HuH-7.5 (cell line): ENCODE data around the gene ALPL.
"Not testable (repeated sequence)": the region's sequence is repeated elsewhere in the genome, so short reads cannot be mapped to it uniquely, and the experiment has no call there.

Experiments
- DNase-seq: peaks from one replicate; pipeline ENCODE4 v3.0.0; 2011; ENCODE audit warnings: low spot score

Gene ALPL

DNA sequence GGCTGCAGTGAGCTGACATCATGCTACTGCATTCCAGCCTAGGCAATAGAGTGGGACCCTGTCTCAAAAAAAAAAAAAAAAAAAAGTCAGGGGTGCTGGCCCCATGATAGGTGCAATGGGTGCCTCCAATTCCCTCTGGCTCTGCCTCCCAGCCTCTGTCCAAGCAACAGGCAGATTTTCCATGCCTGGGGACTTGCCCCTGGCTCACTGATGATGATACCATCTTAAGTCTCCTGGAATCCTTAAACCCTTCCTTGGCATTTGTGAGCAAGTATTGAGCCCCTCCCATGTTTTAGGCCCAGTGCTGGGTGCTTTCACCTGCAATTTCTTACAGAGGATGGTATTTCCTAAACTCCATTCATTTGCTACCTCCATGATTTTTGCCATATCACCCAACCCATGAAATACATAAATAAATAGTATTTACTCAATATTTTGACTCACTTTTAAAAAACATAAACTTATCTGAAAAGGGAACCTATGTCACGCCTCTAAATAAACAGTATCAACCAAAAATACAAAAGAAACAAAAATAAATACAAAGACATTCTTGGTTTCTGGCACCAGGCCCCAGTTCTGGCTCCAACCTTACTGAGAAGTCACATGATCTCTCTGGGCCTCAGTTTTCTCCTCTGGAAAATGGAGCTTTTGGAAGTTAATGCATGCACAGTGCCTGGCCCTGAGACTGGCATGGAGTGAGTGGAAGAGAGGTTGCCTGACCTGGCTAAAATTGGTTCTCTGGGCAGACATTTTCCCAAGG, 1.5 kb upstream of the ALPL start:
- no peak for DNase-seq

DNA sequence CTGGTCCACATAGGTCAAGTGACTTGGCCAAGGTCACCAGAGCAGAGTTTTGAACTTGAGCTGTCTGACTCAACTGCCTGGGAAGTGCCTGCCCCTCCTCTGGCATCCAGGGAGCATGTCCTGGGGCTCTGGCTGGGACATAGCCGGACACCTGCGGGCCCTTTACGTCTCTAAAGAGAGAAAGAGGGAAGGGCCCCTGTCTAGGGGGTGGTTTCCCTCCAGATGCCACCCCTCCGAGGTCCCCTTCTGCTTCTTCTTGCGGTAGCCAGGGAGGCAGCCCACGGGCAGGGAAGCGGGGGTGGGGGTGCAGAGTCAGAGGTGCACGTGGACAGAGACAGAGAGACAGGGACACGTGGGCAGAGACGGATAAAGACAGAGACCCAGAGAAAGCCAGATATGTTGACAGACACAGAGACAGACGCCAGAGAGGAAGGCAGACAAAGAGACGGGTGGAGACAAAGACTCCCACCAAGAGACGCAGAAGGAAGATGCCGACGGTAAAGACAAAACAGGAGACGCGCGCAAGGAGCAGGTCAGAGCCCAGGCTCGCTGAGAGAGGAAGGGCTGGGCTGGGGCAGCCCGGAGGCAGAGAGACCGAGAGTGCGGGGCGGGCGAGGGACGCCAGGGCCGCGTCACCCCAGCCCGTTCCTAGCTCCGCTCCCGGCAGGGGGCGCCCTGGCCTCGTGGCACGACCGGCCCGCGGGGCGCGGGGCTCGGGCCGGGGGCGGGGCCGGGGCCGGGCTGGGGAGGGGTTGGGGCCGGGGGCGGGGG, 458 bp upstream of the ALPL start:
- peak; percentile 83 for DNase-seq

DNA sequence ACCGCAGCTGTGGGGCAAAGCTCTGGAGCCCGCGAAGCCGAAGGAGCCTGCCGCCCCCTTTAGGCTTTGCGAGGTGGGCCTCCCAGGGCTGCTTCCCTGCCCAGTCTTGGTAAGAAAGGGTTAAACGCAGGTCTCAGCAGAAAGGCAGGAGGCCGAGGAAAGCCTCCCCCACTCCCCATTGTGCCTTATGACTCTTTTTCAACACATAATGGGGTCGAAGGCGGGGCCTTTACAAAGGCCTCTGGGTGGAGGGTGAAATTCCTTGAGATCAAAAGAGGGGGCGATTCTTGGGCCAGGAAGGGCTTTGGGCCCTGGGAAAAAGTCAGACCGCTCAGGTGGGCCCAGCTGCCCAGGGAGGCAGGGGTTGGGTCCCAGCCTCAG, 880 bp downstream of the ALPL start:
- no peak for DNase-seq

DNA sequence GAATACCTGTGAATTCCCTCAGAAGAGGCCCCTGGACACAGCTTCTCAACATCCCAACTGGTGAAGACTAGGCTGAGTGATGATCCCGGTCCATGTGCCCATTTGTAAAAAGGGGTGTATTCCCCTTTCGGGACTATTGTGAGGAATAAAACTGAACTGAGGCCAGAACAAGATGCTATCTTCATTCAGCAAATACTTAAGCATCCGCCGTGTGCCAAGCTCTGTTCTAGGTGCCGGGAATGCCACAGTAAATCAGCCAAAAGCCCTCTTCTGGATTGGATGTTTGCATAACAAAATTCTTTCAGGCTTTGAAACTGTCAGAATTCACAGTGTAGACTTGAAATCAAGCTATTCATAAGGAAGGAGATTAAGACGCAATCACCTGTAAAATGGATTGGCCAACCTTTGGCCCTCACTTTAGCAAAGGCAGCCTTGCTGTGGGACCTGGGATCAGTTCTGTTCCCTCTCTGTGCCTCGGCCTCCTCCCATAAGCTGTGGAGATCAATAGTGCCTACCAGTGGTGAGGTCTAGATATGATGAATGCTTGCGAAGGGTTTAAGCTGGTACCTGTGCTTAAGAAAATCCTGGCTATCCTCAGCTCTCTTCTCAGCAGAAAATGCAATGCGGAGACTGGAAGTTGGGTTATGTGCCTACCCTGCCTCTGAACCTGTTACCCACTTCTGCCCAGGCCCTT, 1.8 kb downstream of the ALPL start:
- no peak for DNase-seq

DNA sequence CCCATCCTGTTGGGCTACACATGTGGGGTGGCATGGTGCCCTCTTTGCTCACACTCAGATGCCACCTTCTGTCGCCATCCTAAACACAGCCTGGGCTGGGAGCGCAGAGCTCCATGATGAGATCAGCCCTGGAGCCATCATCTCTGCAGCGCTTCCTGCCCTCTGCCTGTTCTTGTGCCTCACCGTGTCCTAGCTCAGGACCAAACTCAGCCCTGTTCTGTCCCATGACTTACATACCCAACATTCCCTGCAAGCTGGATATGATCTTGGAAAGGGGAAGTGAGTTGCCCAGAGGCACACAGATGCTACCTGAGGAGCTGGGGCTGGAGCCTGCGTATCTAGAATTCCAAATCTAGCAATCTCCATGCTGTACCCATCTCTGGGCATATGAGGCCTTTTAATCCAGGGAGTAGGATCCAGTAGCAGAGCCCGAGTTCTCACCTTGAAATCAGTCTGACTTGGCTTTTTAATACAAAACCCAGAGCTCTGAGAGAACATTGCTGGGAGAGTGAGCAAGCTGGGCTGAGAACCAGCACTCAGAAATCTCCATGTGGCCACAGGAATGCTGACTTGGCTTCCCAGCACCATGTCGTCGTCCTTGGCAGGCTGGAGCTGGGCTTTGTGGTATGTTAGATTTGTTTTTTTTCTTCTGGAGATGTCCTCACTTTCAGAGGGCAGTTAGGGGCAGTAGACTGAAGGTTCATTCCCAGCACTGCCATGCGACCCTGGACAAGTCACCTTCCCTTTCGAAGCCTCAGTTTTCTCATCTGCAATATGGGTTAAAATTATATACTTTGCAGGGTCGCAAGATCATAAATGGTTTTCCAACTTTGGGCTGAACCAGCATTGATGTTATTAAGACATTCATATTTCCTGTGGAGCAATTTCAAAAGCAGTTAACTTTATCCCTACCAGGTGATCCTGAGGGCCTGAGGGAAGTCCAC, 2.6 kb downstream of the ALPL start:
- DNase-seq: no peak

DNA sequence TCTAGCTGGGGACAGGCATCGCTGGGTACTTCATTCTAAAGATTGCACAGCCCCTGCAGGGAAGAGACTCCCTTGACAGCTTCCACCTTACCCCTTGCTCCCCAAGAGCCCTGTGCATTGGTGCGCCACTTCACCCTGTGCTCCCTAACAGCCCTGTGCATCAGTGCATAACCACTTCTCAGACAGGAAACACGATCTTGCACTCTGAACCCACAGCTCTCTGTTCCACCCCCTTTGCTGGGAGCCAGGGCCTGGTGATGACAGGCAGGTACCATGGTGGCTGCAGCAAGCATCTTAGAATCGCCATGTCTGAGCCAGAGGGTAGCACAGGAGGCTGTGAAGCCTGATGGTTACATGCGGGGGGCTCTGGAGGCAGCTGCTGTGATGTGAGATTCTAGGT, 5.0 kb downstream of the ALPL start:
- no peak for DNase-seq

DNA sequence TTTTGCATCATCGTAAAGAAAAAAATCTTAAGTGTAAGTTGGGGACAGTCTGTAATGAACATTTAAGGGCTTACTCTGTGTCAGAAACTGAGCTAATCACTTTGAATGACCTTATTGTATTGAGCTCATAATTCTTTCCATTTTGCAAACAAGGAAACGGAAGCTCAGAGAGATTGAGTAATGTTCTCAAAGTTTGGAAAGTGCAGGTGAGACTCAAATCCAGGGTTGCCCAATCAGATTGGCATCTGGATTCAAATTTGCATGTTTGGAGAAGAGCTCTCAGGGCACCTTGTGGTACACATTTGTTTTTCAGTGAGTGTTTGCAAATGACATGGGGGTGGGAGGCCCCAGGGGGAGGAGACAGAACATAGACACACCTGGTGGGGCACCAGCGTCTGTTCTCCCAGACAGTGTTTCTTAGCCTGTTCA, 8.0 kb downstream of the ALPL start:
- no peak for DNase-seq

DNA sequence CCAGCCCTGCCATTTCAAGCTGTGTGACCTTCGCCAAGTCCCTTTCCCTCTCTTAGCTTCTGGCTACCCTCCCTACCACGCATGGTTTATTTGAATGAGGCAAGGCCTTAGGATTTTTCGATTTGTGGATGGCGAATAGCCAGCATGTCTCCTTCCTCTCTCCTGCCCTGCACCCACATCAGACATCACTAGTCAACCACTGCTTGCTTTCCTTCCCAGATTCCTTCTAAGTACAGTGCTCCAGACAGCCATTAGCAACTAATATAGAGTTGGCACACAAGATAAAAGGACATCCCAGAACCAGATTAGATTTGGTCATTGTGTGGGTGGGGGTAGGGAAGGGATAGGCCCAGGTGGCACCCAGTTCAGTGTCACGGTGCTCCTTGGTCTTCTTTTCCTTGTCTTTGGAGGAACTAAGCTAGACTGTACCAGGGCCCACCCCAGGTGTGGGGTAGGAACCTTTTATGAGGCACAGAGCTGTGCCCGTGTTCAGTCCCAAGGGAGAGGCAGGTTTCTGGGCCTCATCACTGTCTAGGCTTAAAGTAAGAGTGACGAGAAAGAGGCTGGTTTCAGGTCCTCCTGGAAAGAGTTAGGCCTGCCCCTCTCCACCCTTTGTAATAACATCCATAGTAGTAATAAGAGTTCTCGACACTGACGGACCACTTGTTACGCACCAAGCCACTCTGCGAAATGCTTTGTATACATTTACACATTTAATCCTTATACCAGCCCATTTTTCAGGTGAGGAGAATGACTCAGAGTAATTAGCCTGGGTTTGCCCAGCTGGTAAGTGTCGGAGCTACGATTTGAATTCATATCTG, 8.6 kb downstream of the ALPL start:
- no peak for DNase-seq

DNA sequence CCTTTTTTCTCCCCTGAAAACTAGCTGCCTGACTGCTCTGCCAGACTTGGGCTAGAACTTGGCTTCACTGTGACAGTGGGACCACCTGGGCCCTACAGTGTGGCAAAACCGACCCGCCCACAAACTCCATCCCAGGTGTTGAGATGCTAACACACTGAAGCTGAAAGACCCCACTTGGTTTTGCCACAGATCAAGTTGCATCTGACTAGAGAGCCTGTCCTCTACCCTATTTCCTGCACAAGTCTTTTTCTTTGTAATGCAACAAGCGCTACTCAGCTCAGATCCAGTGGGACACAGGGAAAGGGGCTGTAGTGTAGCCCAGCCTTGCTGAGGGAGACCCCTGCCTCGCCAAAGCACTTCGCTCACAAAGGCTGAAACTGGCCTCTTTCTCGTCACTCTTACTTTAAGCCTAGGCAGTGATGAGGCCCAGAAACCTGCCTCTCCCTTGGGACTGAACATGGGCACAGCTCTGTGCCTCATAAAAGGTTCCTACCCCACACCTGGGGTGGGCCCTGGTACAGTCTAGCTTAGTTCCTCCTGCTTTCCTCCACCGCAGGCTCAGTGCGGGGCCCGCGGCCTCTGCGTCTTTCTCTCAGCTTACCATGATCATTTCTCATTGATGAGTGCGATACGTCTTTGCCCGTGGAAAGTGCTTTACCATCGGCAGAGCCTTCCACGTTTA, 9.7 kb downstream of the ALPL start:
- DNase-seq: no peak

DNA sequence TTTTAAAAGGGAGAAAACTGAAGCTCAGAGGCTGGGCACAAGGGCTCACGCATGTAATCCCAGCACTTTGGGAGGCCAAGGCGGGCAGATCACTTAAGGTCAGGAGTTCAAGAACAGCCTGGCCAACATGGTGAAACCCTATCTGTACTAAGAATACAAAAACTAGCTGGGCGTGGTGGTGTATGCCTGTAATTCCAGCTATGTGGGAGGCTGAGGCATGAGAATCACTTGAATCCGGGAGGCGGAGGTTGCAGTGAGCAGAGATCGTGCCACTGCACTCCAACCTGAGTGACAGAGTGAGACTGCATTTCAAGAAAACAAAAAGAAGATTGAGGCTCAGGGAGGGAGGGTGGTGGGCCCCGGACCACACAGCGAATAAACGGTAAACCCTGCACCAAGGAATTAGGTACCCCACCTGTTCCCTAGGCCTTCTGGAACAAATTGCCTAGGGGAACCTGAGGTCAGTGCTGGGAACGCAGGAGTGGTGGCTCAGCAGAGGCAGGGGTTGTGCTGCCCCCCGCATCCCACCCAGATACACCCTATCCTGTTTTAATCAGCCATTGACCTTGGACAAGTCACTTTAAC, 10.4 kb downstream of the ALPL start:
- not testable (repeated sequence) for DNase-seq

DNA sequence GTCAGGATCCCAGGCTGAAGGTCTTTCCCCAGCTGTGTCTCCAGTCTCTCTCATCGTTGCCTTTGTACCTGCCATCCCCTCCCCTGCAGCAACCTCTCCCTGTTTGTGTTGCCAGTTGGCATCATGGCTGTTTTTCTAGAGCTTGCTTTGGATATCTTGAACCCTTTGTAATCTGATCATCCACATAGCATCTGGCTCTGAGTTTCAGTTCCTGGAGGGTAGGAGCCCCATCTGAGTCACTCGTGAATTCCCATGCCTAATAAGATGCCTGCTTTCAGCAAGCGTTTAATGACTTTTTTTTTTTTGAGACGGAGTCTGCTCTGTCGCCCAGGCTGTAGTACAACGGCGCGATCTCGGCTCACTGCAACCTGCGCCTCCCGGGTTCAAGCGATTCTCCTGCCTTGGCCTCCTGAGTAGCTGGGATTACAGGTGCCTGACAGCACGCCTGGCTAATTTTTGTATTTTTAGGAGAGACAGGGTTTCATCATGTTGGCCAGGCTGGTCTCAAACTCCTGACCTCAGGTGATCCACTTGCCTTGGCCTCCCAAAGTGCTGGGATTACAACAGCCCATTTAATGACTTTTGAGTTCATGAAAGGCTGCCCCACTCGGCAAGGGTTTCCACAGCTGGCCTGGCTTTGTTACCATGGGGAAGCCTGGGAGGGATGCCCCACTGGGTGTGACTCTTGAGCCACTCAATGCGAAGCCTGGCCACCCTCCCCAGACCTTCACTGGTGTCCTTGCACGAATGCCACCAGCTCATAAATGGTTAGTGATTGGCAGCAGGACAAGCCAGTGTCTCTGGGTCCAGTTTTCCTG, 11.9 kb downstream of the ALPL start:
- no peak for DNase-seq

DNA sequence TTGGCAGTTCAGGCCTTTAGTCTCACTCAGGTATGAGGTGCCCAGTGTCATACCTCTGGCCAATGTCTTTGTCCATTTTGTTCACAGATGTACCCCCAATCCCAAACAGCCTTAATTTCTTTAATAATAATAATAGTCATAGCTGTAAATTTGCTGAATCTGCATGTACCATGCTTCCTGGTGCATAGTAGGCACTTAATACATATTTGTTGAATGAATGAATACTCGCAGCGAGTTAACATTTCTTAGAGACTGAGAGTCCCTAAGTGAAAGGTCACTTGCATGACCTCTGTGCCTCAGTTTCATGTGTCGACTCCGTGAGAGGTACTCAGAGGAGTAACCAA, 12.5 kb downstream of the ALPL start:
- DNase-seq: no peak

DNA sequence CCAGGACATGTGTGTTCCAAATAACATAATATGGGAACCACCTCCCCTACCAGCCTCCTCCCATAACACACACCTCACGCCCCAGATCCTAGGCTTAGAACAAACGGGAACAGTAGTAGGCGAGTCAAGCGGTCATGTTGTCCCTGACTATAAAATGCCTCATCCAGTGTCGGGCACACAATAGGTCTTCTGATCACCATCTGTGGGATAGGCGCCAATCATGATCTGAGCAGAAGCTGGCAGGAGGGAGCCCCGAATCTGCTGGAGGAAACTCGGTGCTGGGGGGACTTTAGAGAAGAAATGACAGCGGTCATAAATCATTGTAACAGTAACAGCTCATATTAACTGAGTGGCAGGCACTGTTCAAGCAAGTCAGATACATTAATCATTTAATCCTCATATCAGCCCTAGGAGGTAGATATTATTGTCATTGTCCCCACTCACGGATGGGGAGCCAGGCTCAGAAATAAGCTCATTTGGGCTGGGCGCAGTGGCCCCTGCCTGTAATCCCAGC, 13.4 kb downstream of the ALPL start:
- no peak for DNase-seq

DNA sequence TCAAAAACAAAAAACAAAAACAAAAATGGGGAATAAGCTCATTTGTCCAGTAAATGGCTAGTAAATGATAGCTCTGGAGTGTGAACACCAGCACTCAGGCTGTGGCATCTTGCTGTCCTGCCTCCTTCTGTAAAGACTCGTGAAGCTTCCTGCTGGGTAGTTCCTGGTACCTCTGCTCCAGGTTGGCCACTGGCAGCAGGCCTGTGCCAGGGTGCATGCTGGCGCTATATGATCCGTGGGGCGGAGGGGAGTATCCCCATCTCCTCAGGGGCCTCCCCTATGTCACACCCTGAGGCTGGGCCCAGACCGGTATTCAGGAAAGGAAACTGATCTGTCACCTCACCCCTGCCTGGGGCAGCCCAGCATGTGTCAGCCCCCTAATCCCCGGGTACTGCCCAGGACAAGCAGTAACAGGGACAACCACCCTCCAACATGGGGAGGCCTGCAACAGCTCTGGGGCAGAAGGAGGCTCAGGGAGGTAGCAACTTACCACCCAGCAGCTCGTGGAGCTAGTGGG, 14.1 kb downstream of the ALPL start:
- DNase-seq: no peak

DNA sequence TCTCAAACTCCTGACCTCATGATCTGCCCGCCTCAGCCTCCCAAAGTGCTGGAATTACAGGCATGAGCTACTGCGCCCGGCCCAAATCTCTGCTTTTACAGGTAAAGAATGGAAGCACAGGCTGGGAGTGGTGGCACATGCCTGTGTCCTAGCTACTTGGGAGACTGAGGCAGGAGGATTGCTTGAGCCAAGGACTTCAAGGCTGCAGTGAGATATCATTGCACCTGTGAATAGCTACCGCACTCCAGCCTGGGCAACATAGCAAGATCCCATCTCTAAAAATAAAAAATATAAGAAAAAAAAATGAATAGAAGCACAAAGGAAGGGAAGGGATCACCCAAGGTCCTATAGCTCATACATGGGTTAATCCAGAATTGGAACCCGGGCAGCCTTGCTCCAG, 15.0 kb downstream of the ALPL start:
- DNase-seq: no peak

DNA sequence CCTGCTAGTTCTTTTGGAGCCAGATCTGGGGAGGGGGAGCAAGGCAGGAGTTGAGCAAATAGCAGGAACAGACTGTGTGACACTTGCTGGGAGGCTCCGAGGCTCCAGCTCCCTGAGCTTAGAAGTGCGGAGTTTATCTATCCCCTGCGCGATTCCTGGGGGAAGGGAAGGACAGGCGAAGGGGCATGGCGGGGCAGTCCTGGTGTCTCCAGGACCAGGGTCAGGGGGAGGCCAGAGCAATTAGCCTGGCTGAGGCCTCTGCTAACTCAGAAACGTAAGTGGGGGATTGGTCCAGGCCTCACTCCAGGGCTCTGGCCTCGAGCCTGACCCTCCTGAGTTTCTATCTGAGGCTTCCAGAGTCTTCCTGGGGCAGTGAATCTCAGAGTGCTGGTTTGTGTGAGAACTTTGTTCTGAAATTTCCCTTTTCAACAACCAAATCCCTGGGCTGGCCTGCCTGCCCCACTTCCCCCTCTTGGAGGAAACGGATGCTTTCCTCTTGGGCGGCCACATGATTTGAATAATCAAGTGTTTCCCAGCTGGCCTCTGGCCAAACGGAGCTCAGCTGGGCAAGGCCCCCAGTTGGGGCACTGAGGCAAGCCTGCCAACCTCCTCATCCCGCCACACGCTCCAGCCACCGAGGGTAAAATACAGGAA, 15.6 kb downstream of the ALPL start:
- DNase-seq: no peak

DNA sequence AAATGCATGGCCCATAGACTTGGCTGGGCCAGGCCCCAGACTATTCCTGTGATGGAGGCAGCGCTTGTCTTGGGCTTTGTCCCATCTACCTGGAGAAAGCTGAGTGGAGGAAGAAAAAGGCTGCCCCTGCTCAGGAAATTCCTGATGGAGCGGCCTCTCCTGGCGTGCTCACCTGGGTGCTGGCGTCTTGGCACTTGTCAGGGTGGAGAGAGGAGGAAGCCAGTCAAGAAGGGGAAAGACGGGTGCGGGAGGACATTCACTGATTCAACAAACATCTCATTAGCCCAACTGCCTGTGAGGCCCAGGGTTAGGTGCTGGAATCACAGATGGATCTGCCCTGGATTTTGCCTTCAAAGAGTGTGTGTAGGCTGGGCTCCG, 16.1 kb downstream of the ALPL start:
- DNase-seq: no peak

DNA sequence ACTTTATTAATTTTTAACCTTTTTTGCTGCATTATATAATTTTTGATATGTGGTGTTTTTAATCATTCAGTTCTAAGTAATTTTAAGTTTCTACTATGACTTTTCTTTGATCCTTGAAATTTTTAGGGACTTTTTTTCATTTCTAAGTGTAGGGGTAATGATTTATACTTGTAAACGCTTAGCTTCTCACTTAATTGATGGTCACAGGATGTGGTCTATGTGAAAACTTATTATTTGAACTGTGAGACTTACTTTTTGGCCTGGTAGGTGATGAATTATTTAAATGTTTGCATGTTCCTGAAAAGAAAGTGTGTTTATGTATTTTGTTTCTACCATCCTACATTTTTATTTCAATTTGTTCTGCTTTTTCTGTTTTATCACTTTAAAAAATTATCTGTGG, 17.2 kb downstream of the ALPL start:
- DNase-seq: no peak
